Epidermal melanocyte (primary cell): ENCODE measurements around the gene OR2F1.

Experiments used
- DNase-seq: peaks from one replicate; pipeline ENCODE4 v3.0.0; 2011; ENCODE audit warnings: low spot score; ENCODE audit not compliant: insufficient read length

Gene OR2F1

DNA sequence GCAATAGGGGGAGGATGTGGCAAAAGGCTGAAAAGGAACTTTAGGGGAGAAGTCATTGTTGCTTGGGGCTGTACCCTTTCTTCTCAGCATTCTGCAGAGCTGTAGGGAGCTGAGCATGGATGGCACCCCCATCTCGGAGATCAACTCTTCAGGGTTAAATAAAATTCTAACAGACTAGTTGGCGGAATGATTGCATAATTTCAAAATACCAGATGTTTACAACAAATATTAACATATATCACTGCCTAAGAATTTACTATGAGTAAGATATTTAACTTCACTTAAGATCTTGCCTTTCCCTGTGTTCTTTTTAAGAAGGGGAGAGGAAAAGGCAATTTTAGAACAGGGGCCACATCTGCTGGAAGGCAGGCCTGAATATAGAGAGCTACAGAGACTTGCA, 509 bp upstream of the OR2F1 start:
- DNase-seq: no peak

DNA sequence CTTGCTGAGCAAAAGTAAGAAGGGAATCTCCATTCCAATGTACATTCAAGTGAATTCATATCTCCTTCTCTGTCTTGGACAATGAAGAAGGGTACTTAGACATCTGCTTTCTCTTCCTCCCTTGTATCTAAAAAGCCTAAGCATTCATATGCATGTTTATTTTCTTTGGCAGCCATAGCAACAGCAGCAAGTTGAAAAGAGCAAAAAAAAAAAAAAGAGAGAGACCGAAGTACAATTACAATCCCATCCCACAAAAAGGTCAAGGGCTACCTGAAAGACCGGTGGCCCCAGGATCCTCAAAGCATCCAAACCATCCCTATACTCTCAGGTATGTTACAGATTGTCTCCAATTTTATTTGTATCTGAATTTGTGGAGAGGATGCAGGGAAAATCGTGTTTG, 4.1 kb downstream of the OR2F1 start:
- DNase-seq: no peak

DNA sequence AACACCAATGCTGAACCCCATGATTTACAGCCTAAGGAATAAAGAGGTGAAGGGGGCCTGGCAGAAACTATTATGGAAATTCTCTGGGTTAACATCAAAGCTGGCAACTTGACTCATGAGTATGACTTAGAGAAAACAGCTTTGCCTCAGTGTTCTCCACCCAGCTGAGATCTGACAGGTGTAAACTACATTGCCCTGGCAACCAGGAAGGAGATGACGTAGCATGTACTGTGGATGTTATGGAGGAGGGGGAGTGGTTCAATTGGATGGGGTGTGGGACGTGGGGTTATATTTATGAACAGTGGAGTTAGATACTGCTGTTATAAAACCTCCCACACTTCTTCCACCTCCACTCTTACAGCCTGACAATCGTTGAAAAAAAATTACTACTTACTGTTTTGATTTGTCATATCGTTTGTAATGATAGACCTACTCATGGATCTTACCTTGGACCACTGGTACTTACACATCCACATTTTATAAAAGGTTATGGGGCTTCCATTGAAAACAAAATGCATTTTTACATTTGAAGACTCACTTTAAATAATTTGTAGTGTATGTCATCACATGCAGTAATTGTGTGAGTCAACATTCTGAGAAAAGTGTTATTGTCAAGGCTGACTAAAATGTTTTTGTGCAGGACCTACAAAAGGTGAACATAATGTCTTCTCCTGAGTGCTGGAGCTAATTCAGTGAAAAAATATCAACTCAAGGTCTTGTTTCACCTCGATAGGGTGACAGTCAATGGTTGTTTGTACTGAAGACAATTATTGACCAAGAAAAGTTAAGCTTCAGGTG, 6.4 kb downstream of the OR2F1 start:
- DNase-seq: no peak

DNA sequence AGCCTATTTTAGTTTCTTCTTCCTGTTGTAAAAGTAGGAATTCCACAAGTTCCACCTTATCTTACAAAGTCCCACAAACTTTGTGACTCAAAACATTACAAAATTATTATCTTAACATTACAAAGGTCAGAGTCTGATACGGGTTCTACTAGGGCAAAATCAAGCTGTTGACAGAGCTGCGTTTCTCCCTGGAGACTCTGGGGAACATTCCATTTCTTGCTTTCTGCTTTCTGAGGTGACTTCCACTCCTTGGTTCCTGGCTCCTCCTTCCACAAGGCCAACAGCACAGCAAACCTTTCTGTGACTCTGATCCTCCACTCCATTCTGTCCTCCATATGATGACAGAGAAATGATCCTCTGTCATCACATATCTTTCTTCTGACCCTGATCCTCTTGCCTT, 10.6 kb downstream of the OR2F1 start:
- no peak for DNase-seq

DNA sequence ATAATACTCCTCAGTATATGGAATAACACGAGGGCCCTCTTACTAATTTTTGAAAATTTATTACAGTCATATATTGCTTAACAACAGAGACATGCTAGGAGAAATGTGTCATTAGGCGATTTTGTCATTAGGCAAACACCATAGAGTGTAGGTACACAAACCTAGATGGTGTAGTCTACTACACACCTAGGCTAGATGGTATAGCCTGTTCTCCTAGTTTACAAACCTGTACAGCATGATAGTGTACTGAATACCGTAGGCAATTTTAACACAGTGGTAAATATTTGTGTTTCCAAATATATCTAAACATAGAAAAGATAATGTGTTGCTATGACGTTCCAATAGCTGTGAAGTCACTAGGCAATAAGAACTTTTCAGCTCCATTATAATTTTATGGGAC, 12.8 kb downstream of the OR2F1 start:
- no peak for DNase-seq

DNA sequence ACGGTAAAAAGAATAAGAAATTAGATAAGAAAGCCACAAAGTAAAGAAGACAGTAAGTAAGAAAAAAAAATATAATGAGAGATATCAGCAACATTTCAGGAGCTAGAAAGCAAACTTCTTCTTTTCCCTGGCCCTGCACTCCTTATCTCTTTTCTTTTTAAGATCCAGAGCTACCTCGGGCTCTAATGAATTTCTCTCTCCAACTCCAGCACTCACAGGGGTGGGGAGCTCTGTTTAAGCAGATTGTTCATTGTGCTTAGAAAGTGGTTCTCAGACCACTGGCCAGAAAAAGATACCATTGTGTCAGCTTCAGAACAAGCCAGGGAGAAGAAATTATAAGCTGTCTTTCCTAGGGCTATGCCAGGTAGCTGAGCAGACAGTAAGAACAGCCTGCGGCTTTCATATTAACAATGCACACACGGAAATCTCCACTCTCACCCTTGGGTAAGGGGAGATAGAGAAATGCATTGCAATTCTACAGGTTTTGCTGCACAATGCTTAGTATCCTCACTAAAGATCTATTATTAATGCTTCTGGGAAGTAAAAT, 19.3 kb downstream of the OR2F1 start:
- no peak for DNase-seq

DNA sequence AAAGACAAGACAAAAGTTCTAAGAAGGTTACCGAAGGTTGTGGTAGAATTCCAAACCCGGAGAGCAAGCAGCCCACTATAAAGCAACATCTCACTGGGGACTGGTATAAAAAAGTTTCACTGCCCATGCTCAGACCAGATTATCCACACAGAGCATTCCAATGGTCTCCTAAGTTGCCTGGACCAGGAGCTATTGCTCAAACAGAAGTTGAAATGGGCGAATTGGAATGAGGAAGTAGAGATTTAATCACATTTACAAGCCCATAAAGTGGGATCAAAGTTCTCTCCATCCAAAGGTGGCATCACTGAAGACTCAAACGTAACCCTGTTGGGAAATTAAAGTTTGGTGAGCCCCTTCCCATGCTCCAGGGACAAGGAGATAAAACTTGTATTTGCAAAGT, 19.8 kb downstream of the OR2F1 start:
- no peak for DNase-seq

DNA sequence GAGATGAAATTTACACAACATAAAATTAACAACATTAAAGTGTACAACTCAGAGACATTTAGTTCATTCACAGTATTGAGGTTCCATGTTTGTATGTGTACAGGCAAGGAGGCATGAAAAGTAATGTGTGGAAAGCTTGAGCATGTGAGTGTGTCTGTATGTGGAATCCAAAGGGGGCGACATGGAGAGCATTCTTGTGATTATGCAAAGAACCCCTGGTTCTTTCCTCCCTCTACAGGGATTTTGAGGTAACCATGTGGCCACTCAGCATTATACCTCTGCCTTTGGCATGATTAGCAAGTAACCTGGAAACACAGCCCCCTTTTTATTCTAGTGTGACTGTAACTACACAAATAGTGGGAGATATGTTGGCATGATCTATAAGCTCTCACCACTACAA, 21.0 kb downstream of the OR2F1 start:
- no peak for DNase-seq

DNA sequence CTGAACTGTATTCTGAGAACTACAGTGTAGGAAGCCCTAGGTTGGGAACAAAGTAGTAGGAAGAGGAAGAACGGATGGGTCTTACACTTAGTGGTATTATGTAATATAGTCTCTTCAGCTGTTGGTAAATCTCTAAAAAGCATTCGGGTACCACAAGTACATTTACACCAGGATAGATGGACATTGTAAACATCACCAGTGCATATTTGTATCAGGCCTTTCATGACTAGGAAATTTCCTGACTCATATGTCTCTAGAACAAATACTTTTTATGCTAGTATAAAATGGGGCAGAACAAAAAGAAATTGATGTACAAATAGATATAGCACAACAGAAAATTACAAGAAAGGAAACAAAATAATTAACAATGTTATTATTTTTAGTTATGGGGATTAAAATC, 23.9 kb downstream of the OR2F1 start:
- no peak for DNase-seq

DNA sequence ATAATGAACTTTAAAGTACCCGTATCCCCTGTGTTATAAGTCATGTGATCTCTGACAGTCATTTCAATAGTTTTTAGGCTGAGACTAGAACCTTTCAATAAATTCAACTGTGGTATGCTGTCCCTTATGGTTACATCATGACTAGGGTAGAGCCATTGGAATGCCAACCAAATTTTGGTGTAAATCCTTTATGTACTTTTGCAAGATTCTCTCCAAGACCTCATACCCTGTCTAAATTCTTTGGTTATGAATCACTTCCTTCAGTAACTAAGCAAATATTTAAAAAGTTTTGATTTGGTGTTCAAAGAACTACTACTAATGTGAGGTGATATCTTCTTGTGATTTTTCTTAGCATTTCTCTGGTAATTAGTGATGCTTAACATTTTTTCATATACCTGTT, 24.7 kb downstream of the OR2F1 start:
- DNase-seq: no peak

DNA sequence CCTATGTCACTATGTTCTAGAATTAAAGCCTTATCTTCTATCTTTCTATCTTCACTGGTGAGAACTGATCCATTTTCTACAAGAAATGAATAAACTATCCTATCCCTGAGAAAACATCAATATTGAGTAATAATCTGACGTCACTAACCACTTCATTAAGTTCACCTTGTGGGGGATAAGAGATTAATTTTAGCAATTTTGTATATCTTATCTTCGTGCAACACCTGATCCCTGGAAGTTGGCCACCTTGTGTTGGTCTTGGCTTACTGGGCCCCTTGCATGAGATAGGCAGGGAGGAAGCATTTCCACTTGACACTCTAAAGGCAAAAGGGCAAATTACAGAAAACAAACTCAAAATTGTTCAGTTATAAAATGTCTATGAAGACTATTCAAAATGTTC, 25.4 kb downstream of the OR2F1 start:
- no peak for DNase-seq

DNA sequence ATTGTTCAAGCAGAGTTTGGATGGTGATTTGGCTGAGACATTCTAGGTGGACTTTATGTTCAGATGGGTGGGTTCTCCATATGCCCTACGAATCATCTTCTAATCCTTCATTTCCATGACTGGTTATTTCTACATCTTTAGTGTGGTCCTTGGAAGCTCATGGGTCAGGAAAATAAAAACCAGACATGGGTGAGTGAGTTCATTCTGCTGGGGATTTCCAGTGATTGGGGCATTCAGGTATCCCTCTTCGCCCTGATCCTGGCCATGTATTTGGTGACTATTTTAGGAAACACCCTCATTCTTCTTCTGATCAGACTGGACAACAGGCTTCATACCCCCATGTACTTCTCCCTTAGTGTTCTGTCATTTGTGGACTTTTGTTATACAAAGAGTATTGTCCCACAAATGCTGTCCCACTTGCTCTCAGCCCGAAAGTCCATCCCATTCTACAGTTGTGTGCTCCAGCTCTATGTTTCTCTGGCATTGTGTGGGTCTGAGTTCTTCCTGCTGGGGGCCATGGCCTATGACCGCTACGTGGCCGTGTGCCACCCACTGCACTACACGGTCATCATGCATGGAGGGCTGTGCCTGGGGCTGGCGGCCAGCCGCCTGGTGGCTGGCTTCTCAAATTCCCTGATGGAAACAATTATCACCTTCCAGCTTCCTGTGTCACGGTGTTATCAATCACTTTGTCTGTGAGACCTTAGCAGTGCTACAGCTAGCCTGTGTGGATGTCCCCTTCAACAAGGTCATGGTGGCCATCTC, 26.3 kb downstream of the OR2F1 start:
- DNase-seq: no peak

DNA sequence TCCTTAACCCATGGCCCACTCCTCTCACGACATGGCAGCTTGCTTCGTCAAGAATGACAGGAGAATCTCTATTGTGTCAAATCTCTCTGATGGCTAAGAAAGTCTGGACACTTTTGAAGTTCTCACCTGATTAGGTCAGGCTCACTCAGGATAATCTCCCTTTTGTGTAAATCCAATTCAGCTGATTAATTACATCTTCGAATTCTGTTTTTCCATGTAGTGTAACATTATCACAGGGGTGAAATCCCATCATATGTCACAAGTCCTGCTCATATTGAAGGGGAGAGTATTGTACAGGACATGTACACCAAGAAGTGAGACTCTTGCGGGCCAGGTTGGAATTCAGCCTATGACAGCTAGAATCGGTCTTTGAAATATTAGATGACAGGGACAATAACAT, 29.3 kb downstream of the OR2F1 start:
- no peak for DNase-seq

DNA sequence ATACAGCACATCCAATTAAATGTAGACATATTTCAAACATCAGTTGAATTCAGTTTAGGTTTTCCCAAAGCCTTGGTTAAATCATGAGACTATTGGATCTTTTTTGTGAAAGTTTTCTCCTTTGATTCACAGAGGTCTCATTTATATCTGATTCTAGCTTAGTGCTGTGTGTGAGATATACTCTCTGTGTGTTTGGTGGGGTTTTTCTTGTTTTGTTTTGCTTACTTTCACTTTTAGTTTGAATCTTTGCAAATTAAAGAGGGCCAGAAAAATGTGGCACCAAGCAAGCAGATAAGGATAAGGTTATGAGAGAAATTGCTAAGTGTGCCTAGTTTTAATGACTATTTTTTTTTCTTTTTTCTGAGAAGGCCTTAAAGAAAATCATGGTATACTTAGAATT, 32.9 kb downstream of the OR2F1 start:
- DNase-seq: no peak

DNA sequence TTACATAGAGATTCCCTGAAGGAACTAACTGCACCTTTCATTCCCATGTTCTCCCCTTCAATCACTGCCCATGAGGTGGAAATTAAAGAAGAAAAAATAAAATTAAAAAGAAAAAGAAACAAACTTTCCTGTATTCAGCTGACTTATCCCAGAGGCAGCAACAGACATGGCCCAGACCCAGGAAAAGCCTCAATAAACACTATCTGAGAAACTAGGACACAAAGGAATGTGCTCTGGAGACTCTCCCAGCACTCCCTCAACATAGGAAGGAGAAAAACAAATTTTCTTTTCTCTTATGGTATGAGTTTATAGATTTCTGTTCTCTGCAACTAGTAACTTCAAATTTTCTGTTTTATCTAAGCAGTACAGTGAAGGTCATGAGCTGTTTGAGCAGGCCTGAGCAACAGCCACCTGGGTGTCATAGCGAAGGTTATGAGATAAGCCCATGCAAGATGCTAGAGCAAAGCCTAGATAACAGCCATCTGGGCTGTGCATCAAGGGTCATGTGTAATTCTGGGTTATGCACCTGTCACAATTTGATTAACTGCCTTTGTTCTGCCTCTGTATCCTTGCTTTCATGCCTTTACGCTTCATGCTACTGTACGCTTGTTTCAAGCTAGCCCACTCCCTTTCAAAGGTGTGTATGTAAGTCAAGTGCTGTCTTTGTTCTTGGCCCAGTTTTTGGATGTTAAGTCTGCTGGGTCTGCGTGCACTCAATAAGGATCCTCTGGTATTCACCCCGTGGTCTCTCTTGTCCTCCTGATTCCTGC, 34.5 kb downstream of the OR2F1 start:
- DNase-seq: no peak

DNA sequence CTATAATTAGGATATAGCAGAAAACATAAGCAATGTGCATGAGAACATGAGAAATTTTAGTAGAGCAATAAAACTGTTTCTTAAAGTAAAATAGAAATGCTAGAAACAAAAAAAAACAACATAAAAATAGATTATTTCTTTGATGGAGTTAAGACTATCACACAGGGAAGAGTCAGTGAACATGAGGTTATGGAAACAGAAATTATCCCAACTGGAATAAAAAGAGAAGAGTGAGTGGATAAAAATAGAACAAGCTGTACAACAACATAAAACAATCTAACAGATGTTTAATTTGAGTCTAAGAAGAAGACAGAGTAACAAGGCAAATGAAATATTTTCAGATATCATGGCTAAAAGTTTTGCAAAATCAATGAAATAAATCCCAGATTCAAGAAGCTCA, 38.0 kb downstream of the OR2F1 start:
- DNase-seq: no peak

DNA sequence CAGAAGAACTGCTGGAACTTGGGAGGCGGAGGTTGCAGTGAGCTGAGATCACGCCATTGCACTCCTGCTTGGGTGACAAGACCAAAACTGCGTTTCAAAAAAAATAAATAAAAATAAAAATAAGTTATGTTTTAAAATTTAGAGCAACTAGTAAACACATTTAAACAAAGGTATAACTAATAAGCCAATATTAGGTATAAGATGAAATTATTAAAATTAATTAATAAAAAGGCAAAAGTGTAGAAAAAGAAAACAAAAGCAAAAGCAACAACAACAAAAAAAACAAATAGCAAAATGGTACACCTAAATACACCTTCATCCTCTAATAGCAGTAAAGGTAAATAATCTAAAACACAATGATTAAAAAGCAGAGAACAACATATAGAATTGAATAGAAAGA, 39.3 kb downstream of the OR2F1 start:
- DNase-seq: no peak

DNA sequence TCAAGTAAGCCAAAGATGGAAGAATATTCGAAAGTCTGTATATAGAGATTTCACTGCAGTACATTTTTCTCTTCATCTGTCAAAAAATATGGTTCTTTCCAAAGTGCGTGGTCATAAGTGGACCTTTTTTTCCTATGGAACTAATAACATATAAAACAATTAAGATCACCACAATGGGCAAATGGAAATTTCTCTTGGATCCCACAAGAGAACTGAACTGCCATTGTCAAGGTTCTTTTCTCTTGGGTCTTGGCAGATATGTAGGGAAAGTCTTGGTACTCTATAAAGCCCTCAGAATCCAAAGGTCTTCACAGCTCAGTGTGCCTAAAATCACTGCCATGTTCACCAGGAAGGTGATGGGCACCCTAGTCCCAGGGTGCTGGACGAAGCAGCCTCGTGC, 45.4 kb downstream of the OR2F1 start, which contains the start of gene OR6B1:
OR6B1 (plus strand) TSS at position 301 of the 400 bp plus-strand sequence. CDS start 3,677 bp downstream, outside the sequence.
- DNase-seq: no peak

DNA sequence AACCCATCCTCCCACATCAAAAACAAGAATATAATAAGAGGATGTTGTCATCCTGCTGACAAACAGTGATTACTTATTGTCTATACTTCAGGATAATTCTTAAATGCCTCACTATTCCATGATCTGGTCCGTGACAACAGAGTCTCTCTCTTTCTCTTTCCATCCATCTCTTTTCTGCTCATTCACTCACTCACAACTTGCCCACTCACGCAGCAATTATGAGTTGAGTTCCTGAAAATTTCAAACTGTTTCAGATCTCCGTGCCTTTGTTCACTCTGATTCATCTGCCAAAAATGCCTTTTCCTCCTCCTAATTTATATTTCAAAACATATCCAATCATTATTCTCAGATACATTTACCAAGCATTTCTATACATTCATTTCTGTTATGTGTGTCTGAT, 46.9 kb downstream of the OR2F1 start:
- no peak for DNase-seq

DNA sequence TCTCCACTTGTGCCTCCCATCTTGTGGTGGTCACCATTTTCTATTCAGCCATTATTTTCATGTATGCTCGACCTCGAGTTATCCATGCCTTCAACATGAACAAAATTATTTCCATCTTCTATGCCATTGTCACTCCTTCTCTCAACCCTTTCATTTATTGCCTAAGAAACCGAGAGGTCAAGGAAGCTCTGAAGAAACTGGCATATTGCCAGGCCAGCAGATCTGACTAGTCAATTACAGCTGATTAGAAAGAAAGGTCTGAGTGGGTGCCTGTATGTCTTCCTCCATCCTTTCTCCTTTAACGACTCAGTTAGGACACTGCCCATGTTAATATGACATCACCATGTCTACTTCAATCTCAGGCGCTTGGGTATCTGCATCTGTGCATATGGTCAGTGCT, 50.1 kb downstream of the OR2F1 start:
- no peak for DNase-seq

DNA sequence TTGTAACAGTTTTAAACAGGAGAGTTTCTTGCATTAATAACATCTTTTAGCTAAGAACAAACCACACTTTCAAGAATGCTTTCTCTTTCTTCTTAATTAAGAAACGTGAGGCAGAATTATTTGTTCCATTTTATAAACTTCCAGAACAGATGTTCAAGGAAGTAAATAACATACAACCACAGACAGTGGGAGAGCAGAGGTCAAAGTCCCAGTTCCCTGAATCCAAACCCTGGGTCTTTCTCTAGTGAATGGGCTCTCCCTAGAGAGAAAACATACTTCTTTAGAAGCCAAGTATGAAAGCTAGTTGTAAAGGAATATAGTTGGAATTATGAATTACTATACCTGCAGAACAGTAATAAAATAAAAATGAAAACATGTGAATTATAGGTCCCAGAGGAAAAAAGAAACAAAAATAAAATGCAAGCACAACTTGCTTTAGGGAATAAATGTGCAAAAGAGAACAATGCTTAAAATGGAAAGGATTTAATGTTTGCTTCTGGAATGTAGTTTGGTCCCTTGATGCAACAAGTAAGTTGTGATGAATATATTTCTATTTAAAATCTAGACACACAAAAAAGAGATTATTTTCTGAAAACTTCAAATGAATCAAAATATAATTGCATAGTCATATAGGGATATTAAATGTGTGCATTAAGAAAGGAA, 51.5 kb downstream of the OR2F1 start:
- no peak for DNase-seq
